ENCODE measurements around the gene ITIH4.

Gene ITIH4

DNA sequence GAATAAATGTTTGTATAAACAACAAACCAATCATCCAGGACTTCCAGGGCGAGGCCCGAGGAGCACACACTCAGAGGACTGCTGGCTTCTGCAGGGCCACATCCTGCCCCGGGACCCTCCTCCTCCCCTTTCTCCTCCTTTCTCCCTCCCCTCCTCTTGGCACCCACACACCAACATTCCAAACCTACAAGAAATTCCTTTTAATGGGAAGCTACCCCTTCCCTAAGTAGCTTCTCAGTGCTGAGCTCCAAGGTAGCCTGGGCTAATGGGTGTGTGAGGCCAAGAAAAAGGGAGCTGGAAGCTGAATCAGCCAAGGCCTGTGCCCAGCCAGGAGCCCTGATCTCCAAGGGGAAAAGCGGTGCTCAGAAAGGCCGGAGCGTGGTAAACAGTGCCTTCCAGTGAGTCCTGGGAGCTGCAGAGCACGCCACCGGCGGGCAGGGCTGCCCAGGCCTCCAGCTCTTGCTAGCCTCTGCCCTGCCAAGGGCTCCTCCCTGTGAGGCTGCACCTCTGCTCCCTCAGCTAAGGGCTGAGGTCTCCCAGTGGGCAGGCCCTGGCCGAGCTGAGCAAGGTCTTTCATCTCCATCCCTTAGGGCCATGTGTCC, 32.0 kb downstream of the ITIH4 start:
- DNase-seq (ENCODE audit: low spot score): no peak

- no peak for DNase-seq (ENCODE audit: low spot score)
Measured at GRCh38 chr3:52796411-52796810, 34.1 kb downstream of the ITIH4 start.

DNA sequence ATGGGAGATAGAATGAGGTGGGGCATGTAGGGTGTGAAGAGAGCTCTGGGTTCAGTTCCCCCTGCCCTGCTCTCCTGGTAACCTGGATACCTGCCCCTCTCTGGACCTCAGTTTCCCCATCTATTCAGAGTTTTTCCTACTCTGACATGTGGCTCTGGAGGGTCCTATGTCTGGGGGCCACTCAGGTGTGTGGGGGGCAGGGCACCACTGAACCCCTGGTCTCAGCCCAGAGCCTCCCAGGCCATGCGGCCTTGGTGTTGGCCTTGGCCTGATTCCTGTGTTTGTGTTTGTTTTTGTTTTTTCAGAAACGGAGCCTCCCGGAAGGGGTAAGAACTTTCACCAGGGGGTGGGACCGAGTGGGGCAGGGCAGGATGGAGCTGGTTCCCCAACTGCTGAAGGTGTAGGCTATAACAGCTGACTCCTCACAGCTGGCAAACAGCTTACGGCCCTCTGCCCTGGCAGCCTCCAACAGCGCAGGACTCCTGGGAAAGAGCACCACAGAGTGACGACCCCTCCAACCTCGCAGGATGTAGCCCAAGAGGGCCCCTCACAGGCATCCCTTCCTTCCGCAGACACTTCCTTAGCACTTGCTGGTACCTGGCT, 35.1 kb downstream of the ITIH4 start:
- DNase-seq (ENCODE audit: low spot score): no peak

- DNase-seq (ENCODE audit: low spot score): no peak
Measured at GRCh38 chr3:52794612-52795099, 35.8 kb downstream of the ITIH4 start, which contains the start of gene ITIH3. TSS of gene ITIH3 (plus strand) at chr3:52794796. CDS start at chr3:52794804, 8 bp downstream.

- no peak for DNase-seq (ENCODE audit: low spot score)
Measured at GRCh38 chr3:52793702-52794611, 36.5 kb downstream of the ITIH4 start.

DNA sequence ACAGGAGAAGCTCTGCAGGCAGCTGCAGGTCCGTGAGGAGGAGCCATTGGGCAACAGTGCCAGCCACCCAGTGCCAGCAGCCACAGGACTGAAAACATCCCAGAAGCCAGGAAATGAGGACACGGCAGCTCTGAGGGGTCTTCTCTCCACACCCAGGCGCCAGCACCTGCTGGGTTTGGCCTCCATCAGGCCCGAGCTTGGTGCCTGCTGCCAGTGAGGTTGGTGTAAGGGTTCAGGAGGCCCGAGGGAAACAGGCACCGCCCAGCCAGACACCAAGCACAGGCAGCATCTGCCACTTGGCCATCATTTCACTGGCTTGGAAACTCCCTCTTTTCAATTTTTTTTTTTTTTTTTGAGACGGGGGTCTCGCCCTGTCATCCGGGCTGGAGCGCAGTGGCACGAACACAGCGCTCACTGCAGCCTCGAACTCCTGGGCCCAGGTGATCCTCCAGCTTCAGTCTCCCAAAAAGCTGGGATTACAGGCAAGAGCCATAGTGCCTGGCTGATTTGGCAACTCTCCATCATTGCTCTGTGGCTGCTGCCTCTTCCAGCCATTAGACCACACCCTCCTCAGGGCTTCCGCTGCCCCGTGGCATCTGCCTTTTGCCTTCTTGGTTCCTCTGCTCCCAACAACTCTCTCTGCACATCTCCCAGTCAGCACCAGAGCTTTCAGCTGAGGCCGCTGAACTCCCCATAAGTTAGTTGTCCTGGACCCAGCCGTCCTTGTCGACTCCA, 37.3 kb downstream of the ITIH4 start:
- DNase-seq (ENCODE audit: low spot score): no peak

GRCh38 chr3:52792413-52792812, 38.1 kb downstream of the ITIH4 start:
- DNase-seq (ENCODE audit: low spot score): no peak

DNA sequence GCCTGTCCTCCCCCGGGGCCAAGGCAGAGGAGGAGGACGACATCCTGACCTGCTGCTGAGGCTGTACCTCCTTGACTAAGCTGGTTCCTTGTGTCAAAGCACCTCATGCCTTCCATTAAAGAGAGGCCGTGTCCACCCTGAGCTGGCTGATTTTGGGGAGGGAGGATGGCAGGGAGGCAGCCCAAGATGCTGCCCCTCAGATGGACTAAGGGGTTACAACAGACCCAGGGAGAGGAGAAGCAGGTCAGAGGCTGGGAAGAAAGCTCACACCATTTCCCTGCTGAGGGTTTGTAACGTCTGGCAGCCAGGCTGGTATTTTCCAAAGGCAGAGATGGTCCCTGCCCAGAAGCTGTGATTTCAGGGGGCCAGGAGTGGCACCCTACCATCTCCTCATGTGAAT, 38.5 kb downstream of the ITIH4 start:
- no peak for DNase-seq (ENCODE audit: low spot score)

DNA sequence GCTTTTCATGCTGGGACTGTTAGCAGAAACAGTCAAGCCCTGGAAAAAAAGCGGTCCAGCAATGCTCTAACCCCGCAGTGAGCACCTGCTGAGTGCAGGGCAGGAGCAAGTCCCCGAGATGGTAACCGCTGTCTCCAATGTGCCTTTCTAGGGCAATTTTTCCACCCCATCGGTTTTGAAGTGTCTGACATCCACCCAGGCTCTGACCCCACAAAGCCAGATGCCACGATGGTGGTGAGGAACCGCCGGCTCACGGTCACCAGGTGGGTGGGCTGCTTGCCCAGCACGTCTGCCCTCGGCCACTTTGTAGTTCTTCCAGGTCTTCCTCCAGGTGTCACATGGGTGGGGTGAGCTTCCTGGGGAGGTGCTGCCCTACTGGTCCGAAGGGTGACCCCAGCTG, 39.1 kb downstream of the ITIH4 start:
- DNase-seq (ENCODE audit: low spot score): no peak

GRCh38 chr3:52790741-52791140, 39.7 kb downstream of the ITIH4 start:
- DNase-seq (ENCODE audit: low spot score): no peak

- no peak for DNase-seq (ENCODE audit: low spot score)
Measured at GRCh38 chr3:52790337-52790736, 40.1 kb downstream of the ITIH4 start.

DNA sequence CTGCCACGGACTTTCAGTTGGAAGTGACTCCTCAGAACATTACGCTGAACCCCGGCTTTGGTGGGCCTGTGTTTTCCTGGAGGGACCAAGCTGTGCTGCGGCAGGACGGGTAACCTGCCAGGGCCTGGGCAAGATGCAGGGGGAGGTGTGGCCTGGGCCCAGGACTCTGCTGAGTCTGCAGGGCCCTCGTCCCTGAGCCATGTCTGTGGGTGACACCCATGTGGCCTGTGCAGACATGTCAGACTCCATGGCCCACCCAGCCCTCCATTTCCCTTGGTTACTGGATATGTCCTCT, 40.8 kb downstream of the ITIH4 start:
- no peak for DNase-seq (ENCODE audit: low spot score)

DNA sequence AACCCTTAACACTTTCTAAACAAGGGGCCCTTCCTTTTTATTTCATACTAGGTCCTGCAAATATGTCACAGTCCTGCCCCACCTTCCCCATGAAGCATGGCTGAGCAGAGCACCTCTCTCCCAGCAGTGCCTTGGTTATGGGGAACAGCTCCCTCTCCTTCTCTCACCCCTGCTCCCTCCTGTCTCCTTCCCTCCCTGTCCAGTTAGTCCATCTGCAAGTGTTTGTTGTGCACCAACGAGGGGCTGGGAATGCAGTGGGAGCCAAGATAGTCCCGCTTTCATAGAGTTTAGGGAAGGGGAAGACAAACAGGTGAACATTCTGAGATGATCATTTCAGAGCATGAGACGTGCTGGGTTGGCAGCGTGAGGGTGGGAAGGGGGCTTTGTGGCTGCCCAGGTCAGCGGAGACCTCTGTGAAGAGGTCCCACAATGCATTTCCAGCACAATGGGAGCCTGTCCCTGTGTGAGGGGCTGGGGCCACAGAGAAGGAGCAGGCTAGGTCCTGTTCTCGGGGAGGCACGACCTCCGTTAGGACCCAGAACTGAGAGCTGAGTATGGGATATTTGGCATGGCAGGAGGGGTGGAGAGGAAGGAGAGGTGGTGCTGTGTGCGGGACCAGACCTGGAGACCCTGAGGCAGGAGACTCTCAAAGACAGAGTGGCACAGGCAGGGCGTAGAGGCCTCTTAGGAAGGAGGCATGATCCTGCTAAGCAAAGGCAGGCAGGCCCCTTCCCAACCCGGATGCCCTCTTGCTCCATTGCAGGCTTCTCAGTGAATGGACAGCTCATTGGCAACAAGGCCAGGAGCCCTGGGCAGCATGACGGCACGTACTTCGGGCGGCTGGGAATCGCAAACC, 41.4 kb downstream of the ITIH4 start:
- DNase-seq (ENCODE audit: low spot score): no peak

GRCh38 chr3:52787672-52788625, 42.5 kb downstream of the ITIH4 start:
- DNase-seq (ENCODE audit: low spot score): no peak

- no peak for DNase-seq (ENCODE audit: low spot score)
Measured at GRCh38 chr3:52787246-52787645, 43.2 kb downstream of the ITIH4 start.

DNA sequence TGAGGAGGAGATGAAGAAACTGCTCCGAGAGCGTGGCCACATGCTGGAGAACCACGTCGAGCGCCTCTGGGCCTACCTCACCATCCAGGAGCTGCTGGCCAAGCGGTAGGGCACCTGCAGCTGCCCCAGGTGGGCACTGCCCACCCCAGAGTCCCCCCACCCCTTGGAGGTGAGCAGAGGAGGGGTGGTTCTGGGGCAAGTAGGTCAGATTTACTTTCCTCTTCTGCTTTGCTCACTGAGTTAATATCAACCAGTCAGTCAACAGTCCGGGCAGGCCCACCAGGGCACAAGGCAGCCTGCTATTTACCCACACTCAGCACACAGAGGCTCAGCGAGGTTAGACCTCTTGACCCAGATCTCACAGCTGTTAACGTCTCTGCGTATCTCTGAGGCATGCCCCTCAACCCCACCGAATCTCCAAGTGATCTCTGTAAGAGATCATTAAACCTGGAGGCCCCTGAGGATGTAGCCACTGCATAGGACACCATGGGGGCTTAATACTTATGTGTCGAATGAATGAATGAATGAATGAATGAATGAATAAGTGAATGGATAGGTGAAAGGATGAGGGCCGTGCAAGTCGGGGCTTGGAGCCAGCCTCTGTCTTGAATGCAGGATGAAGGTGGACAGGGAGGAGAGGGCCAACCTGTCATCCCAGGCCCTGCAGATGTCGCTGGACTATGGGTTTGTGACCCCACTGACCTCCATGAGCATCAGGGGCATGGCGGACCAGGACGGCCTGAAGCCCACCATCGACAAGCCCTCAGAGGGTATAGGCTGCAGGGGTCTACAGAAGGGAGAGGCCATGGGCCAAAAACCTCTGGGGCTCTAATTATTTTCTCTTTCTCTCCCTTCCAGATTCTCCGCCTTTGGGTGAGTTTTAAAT, 43.9 kb downstream of the ITIH4 start:
- DNase-seq (ENCODE audit: low spot score): no peak

GRCh38 chr3:52784931-52785590, 45.4 kb downstream of the ITIH4 start:
- no peak for DNase-seq (ENCODE audit: low spot score)

- DNase-seq (ENCODE audit: low spot score): no peak
Measured at GRCh38 chr3:52784021-52784621, 46.4 kb downstream of the ITIH4 start.
